ENCODE results near the gene PREB.

Gene PREB

GRCh38 chr2:27094353-27094984 is 40.0 kb downstream of the PREB start:
- DNase-seq = no peak

- DNase-seq = no peak
These were observed 40.7 kb downstream of the PREB start for GRCh38 chr2:27093430-27094352.

GRCh38 chr2:27092696-27093429 is 41.6 kb downstream of the PREB start:
- no peak for DNase-seq

GRCh38 chr2:27091746-27092695 is 42.4 kb downstream of the PREB start:
- DNase-seq = no peak

- no peak for DNase-seq
These were observed 45.1 kb downstream of the PREB start for GRCh38 chr2:27089111-27089954.

- no peak for DNase-seq
These were observed 45.8 kb downstream of the PREB start for GRCh38 chr2:27088634-27089033.

GRCh38 chr2:27087823-27088410 is 46.5 kb downstream of the PREB start:
- no peak for DNase-seq

- DNase-seq = peak; percentile 22
These were observed 47.5 kb downstream of the PREB start, which contains the start of gene KHK for GRCh38 chr2:27086724-27087593. KHK (plus strand) TSS chr2:27086772; CDS start chr2:27087260, 488 bp downstream.

- peak; percentile 98 for DNase-seq
These were observed 48.2 kb downstream of the PREB start for GRCh38 chr2:27086090-27086723.

- peak; percentile 43 for DNase-seq
These were observed 48.8 kb downstream of the PREB start for GRCh38 chr2:27085673-27086089.

GRCh38 chr2:27085062-27085672 is 49.3 kb downstream of the PREB start:
- DNase-seq = no peak

GRCh38 chr2:27084297-27085061 is 50.0 kb downstream of the PREB start:
- no peak for DNase-seq

- no peak for DNase-seq
These were observed 50.8 kb downstream of the PREB start for GRCh38 chr2:27083410-27084296.

- DNase-seq = no peak
These were observed 51.5 kb downstream of the PREB start for GRCh38 chr2:27082773-27083409.

- DNase-seq = no peak
These were observed 52.3 kb downstream of the PREB start for GRCh38 chr2:27081984-27082772.
